Activated CD4-positive, alpha-beta T cell treated with anti-CD3 and anti-CD28 coated beads for 4 hours (primary cell): ENCODE results near the gene REXO5.
A peak's percentile ranks its signal among the peaks of the same experiment; 100 is the strongest.
"Not testable (repeated sequence)": the region's sequence is repeated elsewhere in the genome, so short reads cannot be mapped to it uniquely, and the experiment has no call there.

Experiments
- DNase-seq, 2 donors: peaks; one replicate each; pipeline ENCODE4 v3.0.0-alpha.2; 2020

Gene REXO5

GRCh38 chr16:20801278-20801677, 5.0 kb upstream of the REXO5 start:
- DNase-seq: no peak

- DNase-seq: no peak
Measured at GRCh38 chr16:20803192-20803560, 3.2 kb upstream of the REXO5 start.

- DNase-seq: no peak
Measured at GRCh38 chr16:20803561-20804214, 2.6 kb upstream of the REXO5 start.

GRCh38 chr16:20805684-20806167, 601 bp upstream of the REXO5 start:
- not testable (repeated sequence) for DNase-seq

- no peak for DNase-seq
Measured at GRCh38 chr16:20807862-20808261, 1.5 kb downstream of the REXO5 start.

- no peak for DNase-seq
Measured at GRCh38 chr16:20811889-20812439, 5.6 kb downstream of the REXO5 start.

GRCh38 chr16:20812510-20812909, 6.2 kb downstream of the REXO5 start:
- DNase-seq: no peak

- DNase-seq: no peak
Measured at GRCh38 chr16:20814784-20815183, 8.5 kb downstream of the REXO5 start.

- DNase-seq: no peak
Measured at GRCh38 chr16:20818929-20819585, 12.7 kb downstream of the REXO5 start.

- DNase-seq: no peak
Measured at GRCh38 chr16:20821682-20822081, 15.4 kb downstream of the REXO5 start.

- DNase-seq: no peak
Measured at GRCh38 chr16:20822521-20823325, 16.4 kb downstream of the REXO5 start.

- DNase-seq: no peak
Measured at GRCh38 chr16:20826039-20826566, 19.8 kb downstream of the REXO5 start.

GRCh38 chr16:20829536-20829935, 23.2 kb downstream of the REXO5 start:
- DNase-seq: no peak

GRCh38 chr16:20830372-20830771, 24.0 kb downstream of the REXO5 start:
- no peak for DNase-seq

- no peak for DNase-seq
Measured at GRCh38 chr16:20833086-20833485, 26.8 kb downstream of the REXO5 start.

GRCh38 chr16:20838240-20838639, 31.9 kb downstream of the REXO5 start:
- no peak for DNase-seq

GRCh38 chr16:20839504-20839903, 33.2 kb downstream of the REXO5 start:
- no peak for DNase-seq

- no peak for DNase-seq
Measured at GRCh38 chr16:20844054-20844453, 37.7 kb downstream of the REXO5 start.

GRCh38 chr16:20844588-20844987, 38.3 kb downstream of the REXO5 start:
- DNase-seq: peak in 1 of 2 donors; percentile 9

- DNase-seq: no peak
Measured at GRCh38 chr16:20846030-20846429, 39.7 kb downstream of the REXO5 start.

GRCh38 chr16:20846551-20846950, 40.2 kb downstream of the REXO5 start:
- DNase-seq: no peak

- no peak for DNase-seq
Measured at GRCh38 chr16:20847550-20847949, 41.2 kb downstream of the REXO5 start.
